ENCODE results near the gene NAPSA. TPM values are rescaled to one million over a fixed set of nuclear protein-coding genes. Genes with fewer than 3 reads are reported as not detected.

NAPSA gene
- total and polyA plus RNA-seq, 9 of the 15 experiments (the other 6 are each of a cell fraction or from before 2014, with no cell fraction given): 0.25 to 1.9 (median 0.69) TPM

DNA sequence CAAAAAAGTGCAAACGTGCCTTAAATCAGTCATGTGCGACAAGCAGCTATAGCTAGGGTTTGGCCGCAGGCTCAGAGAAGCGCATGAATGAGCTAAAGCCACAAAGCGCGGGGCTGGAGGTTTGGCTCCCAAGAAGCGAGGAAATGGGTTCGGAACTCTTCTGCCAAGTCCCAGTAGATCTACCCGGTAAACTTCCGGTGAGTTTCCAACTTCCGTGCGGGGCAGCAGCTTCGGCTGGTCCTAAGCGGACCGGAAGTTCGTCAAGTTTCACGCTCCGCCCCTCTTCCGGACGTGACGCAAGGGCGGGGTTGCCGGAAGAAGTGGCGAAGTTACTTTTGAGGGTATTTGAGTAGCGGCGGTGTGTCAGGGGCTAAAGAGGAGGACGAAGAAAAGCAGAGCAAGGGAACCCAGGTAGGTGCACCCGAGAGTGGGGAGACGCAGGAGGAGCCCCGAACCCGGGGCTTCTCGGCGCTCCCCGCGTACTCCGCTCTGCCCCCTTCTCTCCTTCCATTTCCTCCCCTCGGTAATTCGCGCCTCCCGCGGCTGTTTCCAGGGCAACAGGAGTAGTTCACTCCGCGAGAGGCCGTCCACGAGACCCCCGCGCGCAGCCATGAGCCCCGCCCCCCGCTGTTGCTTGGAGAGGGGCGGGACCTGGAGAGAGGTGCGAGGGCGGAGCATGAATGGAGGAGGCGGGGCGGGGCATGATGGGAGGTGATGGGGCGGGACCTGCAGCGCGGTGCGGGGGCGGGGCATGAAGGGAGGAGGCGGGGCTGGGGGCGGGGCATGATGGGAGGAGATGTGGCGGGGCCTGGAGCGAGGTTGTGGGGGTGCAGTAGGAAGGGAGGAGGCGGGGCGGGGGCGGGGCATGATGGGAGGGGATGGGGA lies 11.0 kb upstream of the NAPSA start, which contains the start of gene NR1H2 (continued):
- TF ChIP-seq, protein P1, sequence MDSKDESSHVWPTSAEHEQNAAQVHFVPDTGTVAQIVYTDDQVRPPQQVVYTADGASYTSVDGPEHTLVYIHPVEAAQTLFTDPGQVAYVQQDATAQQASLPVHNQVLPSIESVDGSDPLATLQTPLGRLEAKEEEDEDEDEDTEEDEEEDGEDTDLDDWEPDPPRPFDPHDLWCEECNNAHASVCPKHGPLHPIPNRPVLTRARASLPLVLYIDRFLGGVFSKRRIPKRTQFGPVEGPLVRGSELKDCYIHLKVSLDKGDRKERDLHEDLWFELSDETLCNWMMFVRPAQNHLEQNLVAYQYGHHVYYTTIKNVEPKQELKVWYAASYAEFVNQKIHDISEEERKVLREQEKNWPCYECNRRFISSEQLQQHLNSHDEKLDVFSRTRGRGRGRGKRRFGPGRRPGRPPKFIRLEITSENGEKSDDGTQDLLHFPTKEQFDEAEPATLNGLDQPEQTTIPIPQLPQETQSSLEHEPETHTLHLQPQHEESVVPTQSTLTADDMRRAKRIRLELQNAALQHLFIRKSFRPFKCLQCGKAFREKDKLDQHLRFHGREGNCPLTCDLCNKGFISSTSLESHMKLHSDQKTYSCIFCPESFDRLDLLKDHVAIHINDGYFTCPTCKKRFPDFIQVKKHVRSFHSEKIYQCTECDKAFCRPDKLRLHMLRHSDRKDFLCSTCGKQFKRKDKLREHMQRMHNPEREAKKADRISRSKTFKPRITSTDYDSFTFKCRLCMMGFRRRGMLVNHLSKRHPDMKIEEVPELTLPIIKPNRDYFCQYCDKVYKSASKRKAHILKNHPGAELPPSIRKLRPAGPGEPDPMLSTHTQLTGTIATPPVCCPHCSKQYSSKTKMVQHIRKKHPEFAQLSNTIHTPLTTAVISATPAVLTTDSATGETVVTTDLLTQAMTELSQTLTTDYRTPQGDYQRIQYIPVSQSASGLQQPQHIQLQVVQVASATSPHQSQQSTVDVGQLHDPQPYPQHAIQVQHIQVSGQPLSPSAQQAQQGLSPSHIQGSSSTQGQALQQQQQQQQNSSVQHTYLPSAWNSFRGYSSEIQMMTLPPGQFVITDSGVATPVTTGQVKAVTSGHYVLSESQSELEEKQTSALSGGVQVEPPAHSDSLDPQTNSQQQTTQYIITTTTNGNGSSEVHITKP (IDR thresholded peaks at IDR 0.05; ENCODE audit: partially characterized antibody): peak; percentile 93
- TF ChIP-seq FOXA3 (CRISPR knock-in tag; conservative IDR thresholded peaks at IDR 0.05 in 1 of 2, IDR thresholded peaks at IDR 0.05 in 1 of 2): no peak; a peak in 1 of 4 replicates
- no peak for TF ChIP-seq SMARCA5 (IDR thresholded peaks at IDR 0.05)
- TF ChIP-seq TFAM (CRISPR knock-in tag; conservative IDR thresholded peaks at IDR 0.05): no peak
- peak; percentile 61 to 72 for TF ChIP-seq NRF1 (conservative IDR thresholded peaks at IDR 0.05 in 1 of 2, IDR thresholded peaks at IDR 0.05 in 1 of 2)
- peak; percentile 13 for TF ChIP-seq SP2 (IDR thresholded peaks at IDR 0.05; ENCODE audit: extremely low read depth, low read depth, low read length, poor library complexity, severe bottlenecking)
- 0 out of 2 replicates have a peak, but pooled peaks have one; percentile 58 for TF ChIP-seq DIDO1 (tag; IDR thresholded peaks at IDR 0.05; ENCODE audit: low read depth)
- no peak for TF ChIP-seq PTBP1 (IDR thresholded peaks at IDR 0.05; ENCODE audit: low read depth, low read length)
- no peak for TF ChIP-seq FOXJ3 (CRISPR knock-in tag; IDR thresholded peaks at IDR 0.05)
- peak; percentile 53 for TF ChIP-seq ZFX (CRISPR knock-in tag; IDR thresholded peaks at IDR 0.05)
- no peak for TF ChIP-seq ZNF408 (CRISPR knock-in tag; IDR thresholded peaks at IDR 0.05; ENCODE audit: low read depth)
- peak; percentile 91 for TF ChIP-seq TARDBP (IDR thresholded peaks at IDR 0.05)
- TF ChIP-seq ZNF12 (CRISPR knock-in tag; IDR thresholded peaks at IDR 0.05): no peak
- TF ChIP-seq, protein P2, sequence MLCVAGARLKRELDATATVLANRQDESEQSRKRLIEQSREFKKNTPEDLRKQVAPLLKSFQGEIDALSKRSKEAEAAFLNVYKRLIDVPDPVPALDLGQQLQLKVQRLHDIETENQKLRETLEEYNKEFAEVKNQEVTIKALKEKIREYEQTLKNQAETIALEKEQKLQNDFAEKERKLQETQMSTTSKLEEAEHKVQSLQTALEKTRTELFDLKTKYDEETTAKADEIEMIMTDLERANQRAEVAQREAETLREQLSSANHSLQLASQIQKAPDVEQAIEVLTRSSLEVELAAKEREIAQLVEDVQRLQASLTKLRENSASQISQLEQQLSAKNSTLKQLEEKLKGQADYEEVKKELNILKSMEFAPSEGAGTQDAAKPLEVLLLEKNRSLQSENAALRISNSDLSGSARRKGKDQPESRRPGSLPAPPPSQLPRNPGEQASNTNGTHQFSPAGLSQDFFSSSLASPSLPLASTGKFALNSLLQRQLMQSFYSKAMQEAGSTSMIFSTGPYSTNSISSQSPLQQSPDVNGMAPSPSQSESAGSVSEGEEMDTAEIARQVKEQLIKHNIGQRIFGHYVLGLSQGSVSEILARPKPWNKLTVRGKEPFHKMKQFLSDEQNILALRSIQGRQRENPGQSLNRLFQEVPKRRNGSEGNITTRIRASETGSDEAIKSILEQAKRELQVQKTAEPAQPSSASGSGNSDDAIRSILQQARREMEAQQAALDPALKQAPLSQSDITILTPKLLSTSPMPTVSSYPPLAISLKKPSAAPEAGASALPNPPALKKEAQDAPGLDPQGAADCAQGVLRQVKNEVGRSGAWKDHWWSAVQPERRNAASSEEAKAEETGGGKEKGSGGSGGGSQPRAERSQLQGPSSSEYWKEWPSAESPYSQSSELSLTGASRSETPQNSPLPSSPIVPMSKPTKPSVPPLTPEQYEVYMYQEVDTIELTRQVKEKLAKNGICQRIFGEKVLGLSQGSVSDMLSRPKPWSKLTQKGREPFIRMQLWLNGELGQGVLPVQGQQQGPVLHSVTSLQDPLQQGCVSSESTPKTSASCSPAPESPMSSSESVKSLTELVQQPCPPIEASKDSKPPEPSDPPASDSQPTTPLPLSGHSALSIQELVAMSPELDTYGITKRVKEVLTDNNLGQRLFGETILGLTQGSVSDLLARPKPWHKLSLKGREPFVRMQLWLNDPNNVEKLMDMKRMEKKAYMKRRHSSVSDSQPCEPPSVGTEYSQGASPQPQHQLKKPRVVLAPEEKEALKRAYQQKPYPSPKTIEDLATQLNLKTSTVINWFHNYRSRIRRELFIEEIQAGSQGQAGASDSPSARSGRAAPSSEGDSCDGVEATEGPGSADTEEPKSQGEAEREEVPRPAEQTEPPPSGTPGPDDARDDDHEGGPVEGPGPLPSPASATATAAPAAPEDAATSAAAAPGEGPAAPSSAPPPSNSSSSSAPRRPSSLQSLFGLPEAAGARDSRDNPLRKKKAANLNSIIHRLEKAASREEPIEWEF (CRISPR knock-in tag; IDR thresholded peaks at IDR 0.05): no peak
- TF ChIP-seq STAT5A (IDR thresholded peaks at IDR 0.05; ENCODE audit: borderline replicate concordance, low read length): peak; percentile 65; the same call in 1 of the 2 replicates
- TF ChIP-seq ZNF316 (IDR thresholded peaks at IDR 0.05): no peak

Data from K562 (cell line).